K562 treated with DMSO at 1 percent for 48 hours (cell line): ENCODE measurements around the gene USP27X. TPM values are rescaled to one million over a fixed set of nuclear protein-coding genes. Genes with fewer than 3 reads are reported as not detected.

Experiments
- total RNA-seq: library from RNA; unstranded; fragments of 300-600 nt; gene quantifications from 2 replicates; pipeline ENCODE4 v1.2.3, GENCODE V29; 2022; ENCODE audit warnings: low replicate concordance; ENCODE audit errors: extremely low read depth

The USP27X gene
- not detected in 2 replicates for total RNA-seq

DNA sequence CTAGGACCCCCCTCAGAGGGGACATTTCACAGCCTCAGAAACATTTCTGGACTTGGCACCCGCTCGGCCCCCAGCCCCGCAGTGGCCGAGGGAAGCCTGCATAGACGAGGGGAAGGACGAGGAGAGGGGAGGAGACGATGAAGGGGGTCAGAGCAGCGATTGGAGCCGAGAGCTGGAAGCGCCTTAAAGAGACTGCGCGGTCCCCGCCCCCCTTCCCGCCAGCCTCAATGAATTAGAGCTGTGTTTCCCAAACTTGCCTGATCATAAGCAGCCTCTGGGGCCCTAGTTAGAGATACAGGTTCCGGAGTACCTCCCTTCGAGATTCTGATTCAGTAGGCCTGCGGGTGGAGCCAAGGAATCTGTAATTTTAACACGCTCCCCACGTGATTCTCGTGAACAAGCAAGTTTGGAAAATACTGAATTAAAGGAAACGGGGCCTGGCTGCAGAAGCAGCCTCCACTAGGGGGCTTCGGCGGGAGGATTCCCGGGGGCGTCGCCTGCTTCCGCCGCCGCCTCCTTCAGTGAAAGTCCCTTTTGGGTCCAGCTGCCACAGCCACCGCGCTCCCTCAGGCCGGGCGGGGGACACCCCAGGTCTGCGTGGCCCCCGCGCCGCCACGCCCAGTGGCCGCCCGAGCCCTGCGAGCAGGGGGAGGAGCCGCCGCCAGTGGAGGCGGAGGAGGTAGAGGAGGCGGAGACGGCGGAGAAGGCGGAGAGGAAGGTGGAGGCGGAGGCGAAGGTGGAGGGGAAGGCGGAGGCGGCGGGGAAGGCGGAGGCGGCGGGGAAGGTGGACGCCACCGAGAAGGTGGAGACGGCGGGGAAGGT, at the start of gene USP27X:
USP27X (plus strand) TSS at position 651 of the 822 bp plus-strand sequence. CDS start 824 bp downstream, outside the sequence.

DNA sequence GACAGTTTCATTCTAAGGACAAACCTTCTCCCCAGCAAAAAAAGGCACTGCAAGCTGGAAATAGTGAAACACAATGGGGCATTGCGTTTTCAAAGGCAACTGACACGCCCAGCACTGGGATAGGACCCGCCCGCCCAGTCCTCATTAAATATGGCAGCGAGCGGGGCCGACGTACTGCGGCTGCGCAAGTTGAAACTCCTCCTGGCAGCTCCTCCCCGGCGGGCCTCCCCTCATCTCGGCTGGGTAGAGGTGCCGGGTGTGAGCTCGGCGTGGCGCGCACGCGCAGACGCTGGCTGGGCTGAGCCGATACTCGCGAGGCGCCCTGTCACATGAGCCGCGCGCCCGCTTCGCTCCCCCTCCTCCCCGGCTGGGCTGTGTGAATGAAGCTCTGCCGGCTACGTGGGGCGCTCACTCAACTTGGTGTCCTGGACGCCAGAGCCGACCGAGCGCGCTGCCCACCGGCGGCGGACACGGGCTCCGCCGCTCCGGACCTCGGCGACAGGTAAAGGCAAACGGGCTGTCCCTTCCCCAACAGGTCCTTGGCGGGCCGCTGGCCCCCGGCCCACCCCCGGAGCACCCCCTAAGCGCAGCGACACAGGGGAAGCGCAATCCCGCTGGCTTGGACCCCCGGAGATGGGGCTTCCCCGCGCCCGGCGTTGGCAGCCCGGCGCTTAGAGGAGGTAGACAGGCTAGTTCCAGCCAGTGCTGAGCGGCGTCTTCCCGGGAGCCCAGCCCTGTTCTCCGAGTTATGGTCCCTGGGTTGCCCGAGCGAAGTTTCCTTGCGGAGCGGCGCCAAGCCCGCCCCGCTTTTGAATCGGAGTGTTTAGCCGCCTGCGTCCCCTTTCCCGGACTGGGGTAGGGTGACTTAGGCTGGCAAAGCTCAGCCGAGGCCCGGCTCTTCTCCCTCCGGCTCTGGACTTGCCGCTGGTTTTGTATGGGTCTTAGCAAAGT, 43.3 kb downstream of the USP27X start, which contains the start of gene CLCN5:
CLCN5 (plus strand) TSS at position 306 of the 951 bp plus-strand sequence. CDS start 2,703 bp downstream, outside the sequence.

Other genes with a start within 250 kb of the USP27X start
- not detected in 2 replicates for gene PAGE1, start 183.5 kb upstream of the USP27X start, total RNA-seq
- not detected in 2 replicates for gene PAGE4, start 50.2 kb upstream of the USP27X start, total RNA-seq
- gene CLCN5, start 43.1 kb downstream of the USP27X start, total RNA-seq = not detected in 2 replicates